Endothelial cell of umbilical vein (primary cell): ENCODE data around the gene ZBTB9.

Experiments used
- EZH2 ChIP-seq: IDR thresholded peaks from 2 replicates; pipeline ENCODE4 v1.6.1; 2012; ENCODE audit warnings: borderline replicate concordance, low read depth, mild to moderate bottlenecking, moderate library complexity, low read length, inconsistent platforms; ENCODE audit not compliant: severe bottlenecking
- FOS ChIP-seq: IDR thresholded peaks from 2 replicates; pipeline ENCODE4 v1.6.1; 2011; ENCODE audit warnings: mild to moderate bottlenecking, low read length, moderate library complexity, borderline replicate concordance; ENCODE audit not compliant: insufficient read depth
- GATA2 ChIP-seq: IDR thresholded peaks from 2 replicates; pipeline ENCODE4 v1.7.0; 2011; ENCODE audit warnings: low read depth, mild to moderate bottlenecking, moderate library complexity, mixed read lengths, low read length; ENCODE audit not compliant: insufficient read length, insufficient read depth
- JUN ChIP-seq: IDR thresholded peaks from 2 replicates; pipeline ENCODE4 v1.6.1; 2011; ENCODE audit warnings: borderline replicate concordance, low read depth; ENCODE audit not compliant: insufficient read length, insufficient read depth
- MAX ChIP-seq: IDR thresholded peaks from 2 replicates; pipeline ENCODE4 v1.6.1; 2011; ENCODE audit not compliant: insufficient read depth, insufficient read length
- MYC ChIP-seq: IDR thresholded peaks from one replicate; pipeline ENCODE4 v1.6.1; 2011; ENCODE audit warnings: mild to moderate bottlenecking, low read depth, low read length
- POLR2A ChIP-seq: IDR thresholded peaks from 2 replicates; pipeline ENCODE4 v1.6.1; 2012; ENCODE audit warnings: low read depth, mild to moderate bottlenecking, control low read depth, low read length
- POLR2AphosphoS5 ChIP-seq: IDR thresholded peaks from 2 replicates; pipeline ENCODE4 v1.6.1; 2012; ENCODE audit warnings: low read depth, mild to moderate bottlenecking, control low read depth, low read length, moderate library complexity; ENCODE audit not compliant: insufficient read depth
- TF ChIP-seq, protein P1 (sequence below), 2 donors: IDR thresholded peaks; 1 replicate in 1 of 2; 2 replicates in 1 of 2; pipeline ENCODE4 v1.5.1; 2011; ENCODE audit warnings: low read length in 2 of 2, mild to moderate bottlenecking in 2 of 2, moderate library complexity in 2 of 2, control low read depth in 1 of 2, inconsistent platforms in 1 of 2, low read depth in 1 of 2; ENCODE audit not compliant: insufficient read depth in 1 of 2; ENCODE audit errors: extremely low read depth in 1 of 2

DNA sequence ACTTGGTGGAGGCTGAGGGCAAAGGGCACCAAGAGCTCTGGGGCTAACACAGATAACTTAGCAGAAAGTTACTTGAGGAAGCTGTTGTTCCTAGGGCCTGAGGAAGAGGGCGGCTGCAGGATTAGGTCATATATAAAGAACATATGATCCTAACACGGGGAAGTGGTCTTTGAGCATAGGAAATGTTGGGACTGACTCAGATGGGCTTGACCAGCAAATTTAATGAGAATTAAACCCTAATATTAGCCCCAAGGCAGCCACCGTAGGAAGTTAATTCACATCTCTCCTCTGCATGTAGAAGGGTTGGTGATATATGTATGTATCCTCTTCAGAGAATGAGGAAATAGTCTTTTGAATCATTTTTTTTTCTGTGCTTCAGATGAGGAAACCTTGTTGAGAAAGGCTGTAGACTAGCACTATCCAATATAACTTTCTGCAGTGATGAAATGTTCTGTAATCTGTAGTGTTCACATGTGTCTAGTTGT, 9.2 kb upstream of the ZBTB9 start:
- TF ChIP-seq EZH2 (no peak), POLR2A (no peak), POLR2AphosphoS5 (no peak), MAX (no peak), FOS (no peak), JUN (no peak), GATA2 (no peak), MYC (no peak)
- TF ChIP-seq, protein P1, sequence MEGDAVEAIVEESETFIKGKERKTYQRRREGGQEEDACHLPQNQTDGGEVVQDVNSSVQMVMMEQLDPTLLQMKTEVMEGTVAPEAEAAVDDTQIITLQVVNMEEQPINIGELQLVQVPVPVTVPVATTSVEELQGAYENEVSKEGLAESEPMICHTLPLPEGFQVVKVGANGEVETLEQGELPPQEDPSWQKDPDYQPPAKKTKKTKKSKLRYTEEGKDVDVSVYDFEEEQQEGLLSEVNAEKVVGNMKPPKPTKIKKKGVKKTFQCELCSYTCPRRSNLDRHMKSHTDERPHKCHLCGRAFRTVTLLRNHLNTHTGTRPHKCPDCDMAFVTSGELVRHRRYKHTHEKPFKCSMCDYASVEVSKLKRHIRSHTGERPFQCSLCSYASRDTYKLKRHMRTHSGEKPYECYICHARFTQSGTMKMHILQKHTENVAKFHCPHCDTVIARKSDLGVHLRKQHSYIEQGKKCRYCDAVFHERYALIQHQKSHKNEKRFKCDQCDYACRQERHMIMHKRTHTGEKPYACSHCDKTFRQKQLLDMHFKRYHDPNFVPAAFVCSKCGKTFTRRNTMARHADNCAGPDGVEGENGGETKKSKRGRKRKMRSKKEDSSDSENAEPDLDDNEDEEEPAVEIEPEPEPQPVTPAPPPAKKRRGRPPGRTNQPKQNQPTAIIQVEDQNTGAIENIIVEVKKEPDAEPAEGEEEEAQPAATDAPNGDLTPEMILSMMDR (IDR thresholded peaks at IDR 0.05; ENCODE audit: extremely low read depth in 1 of 2, insufficient read depth in 1 of 2, low read depth in 1 of 2, low read length in 2 of 2): no peak
